Activated T-cell treated with anti-CD3 and anti-CD28 coated beads for 4 hours (primary cell): ENCODE data around the gene CEP192.

ENCODE experiments used
- DNase-seq: peaks from one replicate; pipeline ENCODE4 v3.0.0-alpha.2; 2020

The CEP192 gene

DNA sequence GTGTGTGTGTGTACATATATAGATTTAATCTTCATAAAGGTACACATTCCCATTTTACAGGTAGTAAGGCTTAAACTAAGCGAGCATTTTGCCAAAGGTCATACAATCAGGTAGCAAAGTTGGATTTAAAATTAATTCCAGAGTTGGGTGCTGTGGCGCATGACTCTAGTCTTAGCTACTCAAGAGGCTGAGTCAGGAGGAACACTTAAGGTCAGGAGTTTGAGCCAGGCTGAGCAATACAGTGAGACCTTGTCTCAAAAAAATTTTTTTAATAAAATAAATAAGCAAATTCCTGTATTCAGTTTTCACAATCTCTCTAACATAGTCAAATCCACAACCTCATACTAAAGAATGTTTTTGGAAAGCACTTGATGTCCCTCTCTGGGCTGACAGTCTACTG is 115.9 kb downstream of the CEP192 start:
- DNase-seq, result no peak

DNA sequence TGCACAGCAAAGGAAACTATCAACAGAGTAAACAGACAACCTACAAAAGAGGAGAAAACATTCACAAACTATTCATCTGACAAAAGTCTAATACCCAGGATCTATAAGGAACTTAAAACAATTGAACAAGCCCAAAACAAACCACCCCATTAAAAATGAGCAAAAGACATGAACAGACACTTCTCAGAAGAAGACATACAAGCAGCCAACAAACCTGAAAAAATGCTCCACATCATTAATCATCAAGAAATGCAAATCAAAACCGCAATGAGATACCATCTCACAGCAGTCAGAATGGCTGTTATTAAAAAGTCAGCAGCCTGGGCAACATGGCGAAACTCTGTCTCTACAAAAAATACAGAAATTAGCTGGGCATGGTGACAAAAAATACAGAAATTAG is 117.2 kb downstream of the CEP192 start:
- DNase-seq, result no peak

DNA sequence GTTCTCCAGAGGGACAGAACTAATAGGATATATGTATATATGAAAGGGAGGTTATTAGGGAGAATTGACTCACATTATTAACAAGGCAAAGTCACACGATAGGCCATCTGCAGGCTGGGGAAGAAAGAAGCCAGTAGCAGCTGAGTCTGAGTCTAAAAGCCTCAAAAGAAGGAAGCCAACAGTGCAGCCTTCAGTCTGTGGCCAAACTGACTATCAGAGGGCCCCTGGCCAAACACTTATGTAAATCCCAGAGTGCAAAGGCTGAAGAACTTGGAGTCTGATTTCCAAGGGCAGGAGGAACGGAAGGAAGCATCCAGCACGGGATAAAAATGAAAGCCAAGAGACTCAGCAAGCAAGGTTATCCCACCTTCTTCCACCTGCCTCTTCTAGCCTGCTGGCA is 119.4 kb downstream of the CEP192 start:
- no peak for DNase-seq

DNA sequence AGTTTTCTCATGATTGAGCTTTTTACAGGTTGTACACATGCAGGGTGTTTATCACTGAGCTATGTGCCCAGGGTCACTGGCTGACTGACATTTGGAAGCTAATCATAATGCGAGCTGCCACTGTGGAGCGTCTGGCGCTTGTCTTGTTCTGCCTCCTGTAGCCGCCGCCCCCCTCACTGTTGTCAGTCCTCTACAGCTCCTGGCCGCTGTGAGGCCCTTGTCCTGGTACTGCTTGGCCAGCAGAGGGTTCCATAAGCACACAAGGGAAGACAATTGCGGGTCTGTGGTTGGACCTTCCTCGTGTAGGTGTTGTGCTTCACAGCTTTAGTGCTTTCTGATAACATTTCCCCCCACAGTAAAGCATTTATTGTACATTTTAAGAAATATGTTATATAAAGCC is 121.8 kb downstream of the CEP192 start:
- no peak for DNase-seq

DNA sequence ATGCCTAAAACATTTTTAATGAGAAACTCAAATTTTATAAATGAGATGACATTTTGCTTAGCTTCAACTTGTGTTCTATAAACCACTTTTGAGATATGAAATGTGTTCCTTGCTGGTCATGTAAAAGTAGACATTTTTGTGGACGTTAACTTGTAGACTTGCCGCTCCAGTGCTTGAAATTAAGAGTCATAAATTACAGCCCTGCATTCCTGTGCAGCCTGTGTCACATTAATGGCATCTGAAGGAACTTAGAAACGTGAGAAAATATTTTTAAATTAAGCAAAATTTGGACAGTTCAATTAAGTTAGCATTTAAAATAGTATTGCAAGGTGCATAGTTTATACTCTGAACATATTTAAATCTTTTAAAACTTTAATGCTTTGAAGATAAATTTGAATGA is 129.1 kb downstream of the CEP192 start:
- no peak for DNase-seq

GRCh38 chr18:13120983-13121441 is 129.8 kb downstream of the CEP192 start:
- DNase-seq, result no peak

- DNase-seq, result no peak
Measured at GRCh38 chr18:13124411-13124810, 133.2 kb downstream of the CEP192 start.

- no peak for DNase-seq
Measured at GRCh38 chr18:13125191-13125590, 134.0 kb downstream of the CEP192 start.

DNA sequence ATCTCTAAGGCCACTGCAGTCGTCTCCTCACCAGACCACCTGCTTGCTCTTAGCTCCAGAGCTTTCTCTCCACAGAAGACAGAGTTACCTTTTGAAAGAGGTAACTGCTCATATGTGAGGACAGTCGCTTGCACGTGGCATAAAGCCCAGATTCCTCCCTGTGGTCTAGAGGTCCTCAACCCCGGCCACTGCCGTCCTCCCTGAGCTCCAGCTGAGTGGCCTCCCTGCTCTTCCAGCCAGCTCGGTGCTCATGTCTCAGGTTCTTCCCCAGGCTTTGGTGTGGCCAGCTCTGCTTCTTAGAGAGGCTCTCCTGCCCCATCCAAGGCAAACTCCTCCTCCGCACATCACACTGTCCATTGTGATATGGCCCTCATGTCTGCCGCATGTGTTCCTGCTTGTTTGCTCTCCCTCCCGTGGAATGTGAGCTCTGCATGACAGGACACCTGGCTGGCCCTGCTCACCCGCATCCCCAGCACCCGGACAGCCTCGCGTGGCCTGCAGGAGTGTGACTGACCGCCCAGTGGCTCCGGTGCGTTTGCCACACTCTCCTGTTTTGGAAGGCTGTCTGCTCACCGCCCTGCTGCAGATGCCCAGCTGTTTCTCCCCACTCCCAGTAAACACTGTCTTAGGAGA is 135.9 kb downstream of the CEP192 start:
- no peak for DNase-seq

- no peak for DNase-seq
Measured at GRCh38 chr18:13131283-13131682, 140.1 kb downstream of the CEP192 start.

DNA sequence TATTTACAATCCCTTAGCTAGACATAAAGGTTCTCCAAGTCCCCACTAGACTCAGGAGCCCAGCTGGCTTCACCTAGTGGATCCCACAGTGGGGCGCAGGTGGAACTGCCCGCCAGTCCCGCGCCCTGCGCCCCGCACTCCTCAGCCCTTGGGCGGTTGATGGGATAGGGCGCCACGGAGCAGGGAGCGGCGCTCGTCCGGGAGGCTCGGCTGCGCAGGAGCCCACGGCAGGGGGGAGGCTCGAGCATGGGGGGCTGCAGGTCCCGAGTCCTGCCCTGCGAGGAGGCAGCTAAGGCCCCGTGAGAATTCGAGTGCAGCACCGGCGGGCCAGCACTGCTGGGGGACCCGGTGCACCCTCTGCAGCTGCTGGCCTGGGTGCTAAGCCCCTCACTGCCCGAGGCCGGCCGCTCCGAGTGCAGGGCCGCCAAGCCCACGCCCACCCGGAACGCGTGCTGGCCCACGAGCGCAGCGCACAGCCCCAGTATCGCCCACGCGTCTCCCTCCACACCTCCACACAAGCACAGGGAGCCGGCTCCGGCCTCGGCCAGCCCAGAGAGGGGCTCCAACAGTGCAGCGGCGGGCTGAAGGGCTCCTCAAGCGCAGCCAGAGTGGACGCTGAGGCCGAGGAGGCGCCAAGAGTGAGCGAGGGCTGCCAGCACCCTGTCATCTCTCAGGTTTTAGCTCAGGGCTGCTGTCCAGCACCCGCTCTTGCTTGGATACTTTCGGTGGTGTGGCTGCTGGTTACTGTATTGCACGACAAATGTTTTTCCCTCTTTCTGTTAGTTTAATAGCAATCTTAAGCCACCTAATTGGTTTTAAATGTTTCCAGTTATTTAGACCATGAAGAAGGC is 143.6 kb downstream of the CEP192 start:
- DNase-seq, result no peak

DNA sequence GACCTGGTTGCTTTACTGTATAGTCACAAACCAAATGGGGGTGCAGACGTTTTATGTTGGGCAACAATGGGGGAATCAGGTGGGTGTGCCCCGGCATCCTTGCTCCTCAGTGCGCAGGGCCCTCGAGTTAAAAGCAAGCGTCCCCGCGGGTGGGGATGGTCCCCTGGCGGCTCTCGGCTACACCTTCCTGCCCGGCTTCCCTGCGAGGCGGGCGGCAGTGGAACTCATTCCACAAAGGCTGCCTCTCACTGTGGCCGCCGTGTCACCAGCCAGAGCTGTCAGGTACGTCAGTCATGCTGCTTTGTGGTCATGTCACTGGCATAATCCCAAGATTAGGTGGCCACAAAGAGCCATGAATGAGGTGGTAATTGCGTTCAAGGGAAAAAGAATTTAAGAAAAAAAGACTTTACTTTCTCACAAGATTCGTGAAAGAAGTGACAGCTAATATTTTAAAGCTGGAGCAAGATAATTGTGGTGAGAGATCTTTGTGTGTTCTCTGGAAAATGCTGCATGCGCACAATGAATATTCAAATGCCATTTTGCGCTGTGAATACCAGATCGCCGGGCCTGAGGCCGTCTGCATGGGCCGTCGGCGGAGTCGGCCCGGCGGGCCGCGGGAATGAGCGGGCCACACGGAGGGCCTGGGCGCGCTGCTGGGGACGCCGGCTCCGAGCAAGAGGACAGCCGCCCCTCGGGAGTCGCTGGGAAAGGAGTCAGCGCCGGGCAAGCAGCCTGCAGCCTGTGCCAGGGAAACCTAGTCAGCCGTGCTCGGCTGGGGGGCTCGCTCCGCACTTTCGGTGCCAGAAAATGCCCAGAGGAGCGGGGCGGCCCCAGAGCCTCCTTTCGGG is 145.1 kb downstream of the CEP192 start:
- DNase-seq, result no peak

DNA sequence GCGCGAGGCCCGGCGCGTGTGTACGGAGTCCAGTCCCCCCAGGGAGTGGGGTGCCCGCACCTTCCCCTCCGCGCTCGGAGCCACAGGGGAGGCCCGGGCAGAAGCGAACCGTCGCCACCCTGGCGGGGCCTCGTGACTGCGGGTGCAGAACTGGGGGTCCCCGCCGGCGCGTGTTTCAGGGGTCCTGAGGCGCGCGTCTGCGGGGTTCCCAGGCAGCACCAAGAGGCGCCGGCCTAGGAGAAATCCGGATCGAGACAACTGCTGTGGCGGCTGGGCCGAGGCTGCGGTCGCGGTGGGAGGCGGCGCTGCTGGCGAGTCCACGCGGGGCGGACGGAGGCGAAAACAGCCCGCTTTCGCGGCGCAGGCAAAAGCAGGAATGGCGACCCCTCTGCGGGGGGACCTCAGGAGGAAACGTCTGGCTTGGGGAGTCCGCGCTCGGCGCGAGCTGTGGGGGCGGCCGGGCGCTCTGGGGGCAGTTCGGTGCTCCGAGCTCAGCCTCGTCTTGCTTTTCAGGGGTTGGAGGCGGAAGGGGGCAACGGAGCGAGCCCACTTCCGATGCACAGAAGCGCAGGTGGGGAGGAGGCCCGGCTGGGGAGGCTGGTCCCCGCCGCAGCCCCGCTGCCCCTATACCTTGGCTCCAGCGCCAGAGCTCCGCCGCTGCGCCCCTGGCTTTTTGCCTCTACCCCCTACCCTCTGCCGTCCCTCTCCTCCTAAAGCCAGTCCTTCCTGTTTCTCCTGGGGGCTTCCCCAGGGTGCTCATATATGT is 145.9 kb downstream of the CEP192 start:
- DNase-seq, result no peak

- DNase-seq, result peak; percentile 38
Measured at GRCh38 chr18:13137670-13138419, 146.7 kb downstream of the CEP192 start.

- DNase-seq, result no peak
Measured at GRCh38 chr18:13138420-13139139, 147.4 kb downstream of the CEP192 start.

DNA sequence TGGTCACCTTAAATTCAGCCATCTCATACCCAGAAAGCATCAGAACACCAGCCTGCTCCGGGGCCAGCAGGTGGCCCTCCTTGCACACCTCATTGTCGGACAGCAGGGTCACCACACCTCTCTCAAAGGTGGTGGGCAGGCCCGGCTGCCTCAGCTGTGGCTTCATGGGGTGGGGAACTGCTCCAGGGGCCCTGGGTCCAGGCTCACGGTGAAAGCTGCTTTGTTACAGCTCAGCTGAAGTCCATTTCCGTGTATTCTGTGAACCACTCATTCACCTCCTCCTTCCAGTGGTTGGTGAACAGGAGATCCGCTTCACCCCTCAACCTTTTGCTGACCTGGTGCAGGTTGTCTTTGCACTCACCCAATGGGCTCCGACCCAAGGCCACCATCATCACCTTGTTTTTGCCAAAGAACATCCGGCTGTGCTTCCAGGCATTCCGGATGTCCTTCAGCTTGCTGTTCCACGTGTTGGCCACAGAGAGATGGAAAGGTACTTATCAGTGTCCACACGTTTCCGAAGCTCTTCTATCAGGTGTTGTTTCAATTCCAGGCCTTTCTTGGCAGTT is 148.8 kb downstream of the CEP192 start:
- no peak for DNase-seq

GRCh38 chr18:13141209-13141608 is 150.0 kb downstream of the CEP192 start:
- no peak for DNase-seq

- no peak for DNase-seq
Measured at GRCh38 chr18:13145636-13146190, 154.6 kb downstream of the CEP192 start.

- no peak for DNase-seq
Measured at GRCh38 chr18:13147130-13147529, 156.0 kb downstream of the CEP192 start.

DNA sequence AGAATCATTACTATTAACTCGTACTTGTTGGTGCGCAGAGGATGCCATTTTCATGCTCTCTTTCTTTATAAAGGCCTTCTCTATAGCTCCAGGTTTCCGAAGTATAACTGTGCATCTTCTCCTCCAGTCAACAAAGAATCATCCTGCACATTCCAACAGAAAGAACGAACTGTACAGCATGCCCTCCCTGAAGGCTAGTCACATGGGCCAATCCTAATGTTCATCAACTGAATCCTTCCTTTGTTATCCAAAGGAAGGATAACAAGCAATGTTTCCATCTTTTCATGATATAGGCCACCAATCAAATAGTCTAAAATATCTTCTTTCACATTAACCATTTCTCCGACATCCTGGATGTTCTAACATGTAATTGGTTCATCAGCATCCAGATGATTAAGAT is 160.5 kb downstream of the CEP192 start:
- DNase-seq, result no peak

DNA sequence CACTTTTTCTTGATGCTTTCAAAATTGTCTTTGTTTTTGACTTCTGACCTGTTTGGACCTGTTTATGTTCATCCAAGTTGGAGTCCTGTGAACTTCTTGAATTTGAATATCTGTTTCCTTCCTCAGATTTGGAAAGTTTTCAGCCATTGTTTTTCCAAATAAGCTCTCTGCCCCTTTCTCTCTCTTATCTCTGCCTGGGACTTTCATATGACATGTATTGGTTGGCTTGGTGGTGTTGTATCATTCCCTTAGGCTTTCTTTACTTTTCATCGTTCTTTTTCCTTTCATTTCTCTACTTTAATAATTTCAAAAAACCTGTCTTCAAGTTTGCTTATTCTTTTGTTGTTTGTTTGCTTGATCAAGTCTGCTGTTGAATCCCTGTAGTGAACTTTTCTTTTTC is 167.3 kb downstream of the CEP192 start:
- no peak for DNase-seq
